GM12878 (cell line): ENCODE measurements around the gene KAT2B. TPM values are rescaled to one million over a fixed set of nuclear protein-coding genes. Genes with fewer than 3 reads are reported as not detected.

ENCODE experiments used
- CBFB ChIP-seq: IDR thresholded peaks from 2 replicates; pipeline ENCODE4 v1.6.1; 2016; ENCODE audit warnings: antibody characterized with exemption, low read depth
- CBX3 ChIP-seq: fragments of 200-600 bp; sonication (generic); IDR thresholded peaks from 2 replicates; pipeline ENCODE4 v1.6.1; 2016; ENCODE audit warnings: low read depth, borderline replicate concordance
- CHD4 ChIP-seq: fragments of 200-600 bp; sonication (generic); IDR thresholded peaks from 2 replicates; pipeline ENCODE4 v1.6.1; 2016; ENCODE audit warnings: mild to moderate bottlenecking
- E2F8 ChIP-seq: fragments of 450-650 bp; IDR thresholded peaks from 2 replicates; pipeline ENCODE4 v1.6.1; 2018; ENCODE audit warnings: mild to moderate bottlenecking, low read depth, moderate library complexity; ENCODE audit not compliant: partially characterized antibody
- EGR1 ChIP-seq, 2 experiments: IDR thresholded peaks; 1 replicate in 1 of 2; 2 replicates in 1 of 2; pipeline ENCODE4 v1.6.1; 2011 to 2012; ENCODE audit warnings: low read depth in 2 of 2, low read length in 2 of 2, borderline replicate concordance in 1 of 2, mild to moderate bottlenecking in 1 of 2, moderate library complexity in 1 of 2
- ESRRA ChIP-seq: IDR thresholded peaks from 2 replicates; pipeline ENCODE4 v1.6.1; 2012; ENCODE audit warnings: mild to moderate bottlenecking, low read length, improper control_type of control experiment
- FOXM1 ChIP-seq: IDR thresholded peaks from 2 replicates; pipeline ENCODE4 v1.6.1; 2012; ENCODE audit warnings: low read depth, mild to moderate bottlenecking, inconsistent platforms, low read length, moderate library complexity
- IKZF2 ChIP-seq, 2 experiments: fragments of 450-650 bp; IDR thresholded peaks; 2 replicates each; pipeline ENCODE4 v1.6.1; 2017; ENCODE audit warnings: mild to moderate bottlenecking in 2 of 2, moderate library complexity in 2 of 2
- MEF2B ChIP-seq: fragments of 450-650 bp; IDR thresholded peaks from 2 replicates; pipeline ENCODE4 v1.6.1; 2018; ENCODE audit warnings: mild to moderate bottlenecking, moderate library complexity; ENCODE audit not compliant: partially characterized antibody, poor library complexity, severe bottlenecking
- MYB ChIP-seq: fragments of 150-350 bp; IDR thresholded peaks from 2 replicates; pipeline ENCODE4 v1.6.1; 2014; ENCODE audit warnings: mild to moderate bottlenecking, low read depth, low read length, borderline replicate concordance
- MYC ChIP-seq: IDR thresholded peaks from 2 replicates; pipeline ENCODE4 v1.6.1; 2011; ENCODE audit warnings: mild to moderate bottlenecking, low read length, moderate library complexity, inconsistent platforms; ENCODE audit not compliant: insufficient read depth, insufficient replicate concordance, insufficient read length, severe bottlenecking
- NR2C1 ChIP-seq: fragments of 450-650 bp; IDR thresholded peaks from 2 replicates; pipeline ENCODE4 v1.6.1; 2017; ENCODE audit warnings: antibody characterized with exemption, mild to moderate bottlenecking, moderate library complexity
- RELA ChIP-seq: fragments of 450-650 bp; IDR thresholded peaks from 2 replicates; pipeline ENCODE4 v1.8.0; 2014; ENCODE audit warnings: borderline replicate concordance; ENCODE audit not compliant: partially characterized antibody
- TCF3 ChIP-seq: IDR thresholded peaks from 2 replicates; pipeline ENCODE4 v1.6.1; 2012; ENCODE audit warnings: low read depth, mild to moderate bottlenecking, low read length, borderline replicate concordance; ENCODE audit not compliant: insufficient read depth
- TCF7 ChIP-seq: IDR thresholded peaks from 2 replicates; pipeline ENCODE4 v1.6.1; 2014; ENCODE audit warnings: antibody characterized with exemption, borderline replicate concordance
- USF1 ChIP-seq: IDR thresholded peaks from 2 replicates; pipeline ENCODE4 v1.6.1; 2011; ENCODE audit warnings: borderline replicate concordance, low read depth, mild to moderate bottlenecking, moderate library complexity, mixed read lengths, low read length; ENCODE audit not compliant: insufficient read depth; ENCODE audit errors: extremely low read length
- YY1 ChIP-seq: IDR thresholded peaks from 2 replicates; pipeline ENCODE4 v1.6.1; 2011; ENCODE audit warnings: low read depth, mild to moderate bottlenecking, low read length
- ZBTB40 ChIP-seq: fragments of 450-650 bp; IDR thresholded peaks from 2 replicates; pipeline ENCODE4 v1.6.1; 2016; ENCODE audit warnings: mild to moderate bottlenecking, moderate library complexity, borderline replicate concordance
- ZNF217 ChIP-seq: fragments of 450-650 bp; IDR thresholded peaks from 2 replicates; pipeline ENCODE4 v1.6.1; 2017; ENCODE audit warnings: antibody characterized with exemption, mild to moderate bottlenecking
- ZNF24 ChIP-seq: fragments of 450-650 bp; IDR thresholded peaks from 2 replicates; pipeline ENCODE4 v1.6.1; 2017; ENCODE audit warnings: antibody characterized with exemption, mild to moderate bottlenecking
- ZNF384 ChIP-seq: IDR thresholded peaks from 2 replicates; pipeline ENCODE4 v1.6.1; 2012; ENCODE audit warnings: low read depth, mild to moderate bottlenecking, low read length, improper control_type of control experiment, borderline replicate concordance
- polyA plus RNA-seq, 11 experiments: library from polyadenylated mRNA; depleted of rRNA in 4 of 11; unstranded in 6 of 11; stranded (reverse) in 5 of 11; fragments of >200 nt; fragmentation: Nextera tagmentation in 4 of 11; fragmentation: Illumina TruSeq in 1 of 11; extraction: Ambion mirVana in 4 of 11; extraction: Trizol in 1 of 11; gene quantifications; 1 replicate in 1 of 11; 2 replicates in 10 of 11; pipeline versions ENCODE4 v1.2.1 to v1.2.3, GENCODE V29; 2011 to 2016; ENCODE audit warnings: inconsistent platforms in 2 of 11, missing spikeins in 2 of 11, low read depth in 1 of 11
- total RNA-seq, 4 experiments: library from RNA; depleted of rRNA in 3 of 4; stranded (reverse); fragments of >200 nt in 3 of 4; fragmentation: Illumina TruSeq in 1 of 4; extraction: Trizol in 1 of 4; gene quantifications; 2 replicates each; pipeline versions ENCODE4 v1.2.1 to v1.2.3, GENCODE V29; 2013 to 2021

Gene KAT2B
- total and polyA plus RNA-seq, 10 of the 15 experiments (the other 5 are each of a cell fraction or from before 2014, with no cell fraction given) = 2.9 to 15.2 (median 10.2) TPM

GRCh38 chr3:20104167-20104661, 64.0 kb downstream of the KAT2B start (continued):
- TF ChIP-seq MEF2B (no peak), MYB (no peak), CBFB (peak; percentile 55; the same call in 1 of the 2 replicates), ZNF217 (no peak), EGR1 (IDR thresholded peaks at IDR 0.05; ENCODE audit: borderline replicate concordance in 1 of 2, low read depth in 2 of 2, low read length in 2 of 2) (no peak), TCF3 (no peak), USF1 (no peak), CHD4 (no peak), MYC (no peak), ZBTB40 (no peak), E2F8 (no peak), CBX3 (no peak), RELA (no peak), ZNF384 (no peak), NR2C1 (no peak), TCF7 (no peak), YY1 (no peak), IKZF2 (IDR thresholded peaks at IDR 0.05) (peak; percentile 84 to 85), ESRRA (no peak), ZNF24 (no peak), FOXM1 (no peak)
